B cell (primary cell): ENCODE results near the gene EMP2. TPM values are rescaled to one million over a fixed set of nuclear protein-coding genes. Genes with fewer than 3 reads are reported as not detected.

Source experiments
- ATAC-seq: fragments of 200-7000 bp; cut with Tn5 transposase; one replicate; pipeline ENCODE4 v1.10.0; 2021; ENCODE audit warnings: low read depth, mild to moderate bottlenecking, moderate number of reproducible peaks, moderate library complexity
- CTCF ChIA-PET: fragments of 350-600 bp; sonication (Branson Sonifier 250); formaldehyde crosslinking; loops from one replicate; lab custom pipeline; 2021; ENCODE audit warnings: antibody characterized with exemption, inconsistent platforms; lab: Charles Lee
- POLR2A ChIA-PET: fragments of 350-600 bp; sonication (Branson Sonifier 250); formaldehyde crosslinking; loops from one replicate; lab custom pipeline; 2021; ENCODE audit warnings: antibody characterized with exemption; lab: Charles Lee
- DNase-seq: peaks from one replicate; pipeline ENCODE4 v3.0.0; 2013
- H2AFZ ChIP-seq: 2 replicates; pipeline ENCODE4 v1.6.1; 2012; ENCODE audit warnings: mild to moderate bottlenecking, low read depth, low read length; ENCODE audit not compliant: insufficient read depth, poor library complexity, severe bottlenecking
- H3K27ac ChIP-seq, 2 donors: 1 replicate in 1 of 2; 2 replicates in 1 of 2; pipeline ENCODE4 v1.5.1; 2012 to 2013; ENCODE audit warnings: low read length in 2 of 2, mild to moderate bottlenecking in 2 of 2, moderate library complexity in 1 of 2
- H3K27me3 ChIP-seq, 4 experiments: fragments of 200-600 bp in 1 of 4; sonication (generic) in 1 of 4; replicated peaks in 1 of 4; 1 replicate in 2 of 4; 2 replicates in 2 of 4; pipeline versions ENCODE4 v1.6.1 to v1.7.0; 2013 to 2016; ENCODE audit warnings: low read length in 3 of 4, mild to moderate bottlenecking in 2 of 4, mixed read lengths in 1 of 4, moderate library complexity in 1 of 4; ENCODE audit not compliant: insufficient read depth in 4 of 4, control insufficient read depth in 3 of 4; ENCODE audit errors: control extremely low read depth in 1 of 4
- H3K36me3 ChIP-seq, 2 experiments: replicated peaks in 1 of 2; 1 replicate in 1 of 2; 2 replicates in 1 of 2; pipeline versions ENCODE4 v1.6.1 to v1.7.1; 2013; ENCODE audit warnings: low read length in 1 of 2; ENCODE audit not compliant: insufficient read depth in 2 of 2, control insufficient read depth in 1 of 2; ENCODE audit errors: control extremely low read depth in 1 of 2, extremely low read depth in 1 of 2
- H3K4me1 ChIP-seq, 2 donors: fragments of 200-600 bp in 1 of 2; sonication (generic) in 1 of 2; 1 replicate in 1 of 2; 2 replicates in 1 of 2; pipeline versions ENCODE4 v1.5.1 to v1.6.1; 2013 to 2017; ENCODE audit warnings: low read length in 2 of 2; ENCODE audit not compliant: control insufficient read depth in 2 of 2, insufficient read depth in 2 of 2
- H3K4me2 ChIP-seq: replicated peaks from 2 replicates; pipeline ENCODE3; 2012; ENCODE audit warnings: mild to moderate bottlenecking, low read depth, low read length; ENCODE audit not compliant: poor library complexity, severe bottlenecking
- H3K4me3 ChIP-seq, 5 experiments: fragments of 200-600 bp in 1 of 5; sonication (generic) in 1 of 5; 1 replicate in 3 of 5; 2 replicates in 2 of 5; pipeline versions ENCODE4 v1.5.1 to v1.7.0; 2011 to 2016; ENCODE audit warnings: low read length in 4 of 5, mild to moderate bottlenecking in 4 of 5, low read depth in 2 of 5, control low read depth in 1 of 5, moderate library complexity in 1 of 5; ENCODE audit not compliant: insufficient read depth in 1 of 5; ENCODE audit errors: control extremely low read depth in 1 of 5, extremely low read depth in 1 of 5
- H3K79me2 ChIP-seq: fragments of 200-600 bp; sonication (generic); one replicate; pipeline ENCODE4 v1.6.0; 2016; ENCODE audit warnings: low read length; ENCODE audit not compliant: control insufficient read depth, insufficient read depth
- H3K9ac ChIP-seq: fragments of 200-600 bp; sonication (generic); 2 replicates; pipeline ENCODE4 v1.6.1; 2017; ENCODE audit warnings: mild to moderate bottlenecking, low read length, moderate library complexity
- H3K9me3 ChIP-seq, 3 donors: one replicate each; pipeline versions ENCODE4 v1.6.1 to v1.7.1; 2013; ENCODE audit warnings: low read length in 2 of 3; ENCODE audit not compliant: control insufficient read depth in 2 of 3, insufficient read depth in 1 of 3; ENCODE audit errors: control extremely low read depth in 1 of 3
- H4K20me1 ChIP-seq: 2 replicates; pipeline ENCODE4 v1.6.0; 2012; ENCODE audit warnings: mild to moderate bottlenecking, low read length; ENCODE audit not compliant: insufficient read depth, control insufficient read depth, poor library complexity, severe bottlenecking
- H3K27ac Mint-ChIP-seq: one replicate; pipeline ENCODE4 v1.8.0; 2021; ENCODE audit warnings: mixed read lengths
- H3K27me3 Mint-ChIP-seq: one replicate; pipeline ENCODE4 v1.8.0; 2021; ENCODE audit warnings: mixed read lengths
- H3K4me1 Mint-ChIP-seq: one replicate; pipeline ENCODE4 v1.8.0; 2021; ENCODE audit warnings: mixed read lengths
- H3K4me3 Mint-ChIP-seq: one replicate; pipeline ENCODE4 v1.8.0; 2021; ENCODE audit warnings: mixed read lengths
- H3K9me3 Mint-ChIP-seq: one replicate; pipeline ENCODE4 v1.8.0; 2022; ENCODE audit warnings: mixed read lengths; ENCODE audit not compliant: insufficient read depth
- EZH2 ChIP-seq: IDR thresholded peaks from 2 replicates; pipeline ENCODE4 v1.6.1; 2012; ENCODE audit warnings: borderline replicate concordance, low read depth, mild to moderate bottlenecking, moderate library complexity, low read length; ENCODE audit not compliant: insufficient read depth, poor library complexity, severe bottlenecking
- WGBS: methylation state at CpG from one replicate; pipeline ENCODE4 v1.1.5; 2013; ENCODE audit warnings: missing lambda C conversion rate; ENCODE audit not compliant: insufficient coverage; 5-methylcytosine and 5-hydroxymethylcytosine counted together
- intact Hi-C: fragments of 100-400 bp; cut with micrococcal nuclease; formaldehyde crosslinking; loops from one replicate; pipeline ENCODE4 v1.10.0; 2022
- polyA plus RNA-seq: library from polyadenylated mRNA; depleted of rRNA; stranded (reverse); fragments of >200 nt; gene quantifications from 2 replicates; pipeline ENCODE4 v1.2.3, GENCODE V29; 2012
- total RNA-seq, 2 donors: library from RNA; stranded (reverse); fragments of 120-200 nt in 1 of 2; gene quantifications; 1 replicate in 1 of 2; 2 replicates in 1 of 2; pipeline versions ENCODE4 v1.2.3 to v1.2.4, GENCODE V29; 2013 to 2022
- TF ChIP-seq, protein P1 (sequence below): fragments of 200-600 bp; IDR thresholded peaks from one replicate; pipeline ENCODE4 v1.8.0; 2022; ENCODE audit warnings: antibody characterized with exemption, mild to moderate bottlenecking

EMP2 gene
- total and polyA plus RNA-seq, 2 donors (not counting 1 experiment from before 2014, with no cell fraction given): 0.01 TPM; not detected in 1

DNA sequence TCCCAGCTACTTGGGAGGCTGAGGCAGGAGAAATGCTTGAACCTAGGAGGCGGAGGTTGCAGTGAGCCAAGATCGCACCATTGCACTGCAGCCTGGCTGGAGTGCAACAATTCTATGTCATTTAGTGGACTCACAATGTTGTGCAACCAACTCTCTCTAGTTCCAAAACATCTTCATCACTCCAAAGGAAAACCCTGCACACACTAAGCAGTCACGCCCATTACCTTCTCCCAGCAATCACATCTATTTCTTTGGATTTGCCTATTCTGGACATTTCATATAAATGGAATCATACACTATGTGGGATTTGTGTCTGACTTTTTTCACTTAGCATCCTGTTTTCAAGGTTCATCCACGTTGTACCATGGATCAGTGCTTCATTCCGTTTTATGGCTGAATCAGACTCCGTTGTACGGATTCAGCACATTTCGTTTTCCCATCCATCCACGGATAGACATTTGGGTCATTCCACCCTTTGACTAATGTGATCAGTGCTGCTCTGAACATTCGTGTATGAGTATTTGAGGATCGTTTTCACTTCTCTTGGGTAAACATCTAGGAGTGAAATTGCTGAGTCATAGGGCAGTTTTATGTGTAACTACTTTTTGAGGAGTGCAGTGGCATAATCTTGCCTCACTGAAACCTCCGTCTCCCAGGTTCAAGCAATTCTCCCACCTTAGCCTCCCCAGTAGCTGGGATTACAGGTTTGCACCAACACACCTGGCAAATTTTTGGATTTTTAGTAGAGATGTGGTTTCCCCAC lies 45.4 kb upstream of the EMP2 start:
- Histone ChIP-seq H3K4me1 (no peaks in the 10 kb centered on the region), H3K27me3 (no peaks in the 10 kb centered on the region), H3K9ac (no peak overlapping the region), H3K9me3 (no peaks in the 10 kb centered on the region), H3K36me3 (no peaks in the 10 kb centered on the region), H3K27ac (no peak overlapping the region), H3K4me3 (no peak overlapping the region), H4K20me1 (no peaks in the 10 kb centered on the region), H3K79me2 (no peaks in the 10 kb centered on the region), H2AFZ (no peak overlapping the region), H3K4me2 (no peak overlapping the region)
- TF ChIP-seq, protein P1, sequence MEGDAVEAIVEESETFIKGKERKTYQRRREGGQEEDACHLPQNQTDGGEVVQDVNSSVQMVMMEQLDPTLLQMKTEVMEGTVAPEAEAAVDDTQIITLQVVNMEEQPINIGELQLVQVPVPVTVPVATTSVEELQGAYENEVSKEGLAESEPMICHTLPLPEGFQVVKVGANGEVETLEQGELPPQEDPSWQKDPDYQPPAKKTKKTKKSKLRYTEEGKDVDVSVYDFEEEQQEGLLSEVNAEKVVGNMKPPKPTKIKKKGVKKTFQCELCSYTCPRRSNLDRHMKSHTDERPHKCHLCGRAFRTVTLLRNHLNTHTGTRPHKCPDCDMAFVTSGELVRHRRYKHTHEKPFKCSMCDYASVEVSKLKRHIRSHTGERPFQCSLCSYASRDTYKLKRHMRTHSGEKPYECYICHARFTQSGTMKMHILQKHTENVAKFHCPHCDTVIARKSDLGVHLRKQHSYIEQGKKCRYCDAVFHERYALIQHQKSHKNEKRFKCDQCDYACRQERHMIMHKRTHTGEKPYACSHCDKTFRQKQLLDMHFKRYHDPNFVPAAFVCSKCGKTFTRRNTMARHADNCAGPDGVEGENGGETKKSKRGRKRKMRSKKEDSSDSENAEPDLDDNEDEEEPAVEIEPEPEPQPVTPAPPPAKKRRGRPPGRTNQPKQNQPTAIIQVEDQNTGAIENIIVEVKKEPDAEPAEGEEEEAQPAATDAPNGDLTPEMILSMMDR: no peak
- TF ChIP-seq EZH2: no peak
- ATAC-seq (no peak), DNase-seq (no peak)
- Mint-ChIP-seq H3K4me3 (no peak overlapping the region), H3K27me3 (peaks cover 25% of the 10 kb centered on the region), H3K27ac (no peak overlapping the region), H3K9me3 (no peaks in the 10 kb centered on the region), H3K4me1 (peaks cover 2% of the 10 kb centered on the region)
- ChIA-PET CTCF (no interaction called here), POLR2A (interaction anchor here (0.6 kb wide), 1 partner anchor 122 kb away, joined by 3 read pairs; no protein-coding TSS in a partner anchor)
- 79% methylated on average over 8 of the region's 12 CpGs for WGBS
- intact Hi-C loops: no loop called here

DNA sequence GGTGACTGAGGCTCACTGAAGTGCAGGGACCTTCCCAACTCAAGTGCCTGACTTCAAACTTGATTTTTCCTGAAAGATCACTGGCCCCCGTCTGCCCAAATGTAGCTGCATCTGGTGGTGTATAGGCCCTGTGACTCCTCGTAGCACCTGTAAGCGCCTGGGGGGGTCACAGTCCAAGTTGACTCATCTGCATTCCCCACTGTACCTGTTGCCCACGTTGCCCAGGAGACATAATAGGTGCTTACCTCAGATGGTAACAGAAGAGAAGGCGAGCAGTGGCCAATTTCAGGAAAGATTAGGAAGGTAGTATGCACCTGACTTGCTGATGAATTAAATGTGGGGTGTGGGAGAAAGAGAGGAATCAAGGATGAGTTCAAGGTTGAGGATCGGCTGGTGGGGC lies 44.1 kb upstream of the EMP2 start:
- intact Hi-C loops: no loop called here

More for the DNA sequence above, 44.1 kb upstream of the EMP2 start:
- Histone ChIP-seq H3K4me1 (peaks cover 4 to 7% of the 10 kb centered on the region in 2 donors), H3K4me2 (no peak overlapping the region), H3K27ac (no peak overlapping the region), H2AFZ (no peak overlapping the region), H3K79me2 (no peaks in the 10 kb centered on the region), H3K27me3 (peaks cover 0 to 10% (median 3%) of the 10 kb centered on the region in 4 experiments), H3K36me3 (no peaks in the 10 kb centered on the region), H3K4me3 (no peak overlapping the region), H4K20me1 (no peaks in the 10 kb centered on the region), H3K9me3 (peaks cover 0 to 2% (median 0%) of the 10 kb centered on the region in 3 donors), H3K9ac (no peak overlapping the region)
- no peak for DNase-seq
- TF ChIP-seq EZH2: no peak
- TF ChIP-seq, protein P1: no peak
- no peak overlapping the region for H3K4me3 Mint-ChIP-seq
- WGBS: 96% methylated on average over 6 of the region's 6 CpGs
- no peak for ATAC-seq
- peaks cover 6% of the 10 kb centered on the region for H3K4me1 Mint-ChIP-seq
- H3K27ac Mint-ChIP-seq: no peak overlapping the region
- peaks cover 30% of the 10 kb centered on the region for H3K27me3 Mint-ChIP-seq
- H3K9me3 Mint-ChIP-seq: no peaks in the 10 kb centered on the region
- ChIA-PET CTCF (no interaction called here), POLR2A (no interaction called here)
